NT2/D1 (cell line): ENCODE data around the gene RBPJ.

Experiments
- SUZ12 ChIP-seq: IDR thresholded peaks from 2 replicates; pipeline ENCODE4 v1.6.1; 2011; ENCODE audit not compliant: insufficient read length, insufficient read depth; ENCODE audit errors: extremely low read depth
- YY1 ChIP-seq: IDR thresholded peaks from 2 replicates; pipeline ENCODE4 v1.6.1; 2011; ENCODE audit not compliant: insufficient read length, insufficient read depth

- TF ChIP-seq SUZ12 (no peak), YY1 (no peak)
Observed at GRCh38 chr4:26404743-26405206, 84.0 kb downstream of the RBPJ start.
